NOMO-1 treated with dmso at 0.1 percent for 144 hours (cell line): ENCODE results near the gene BTBD9.

Experiments
- DNase-seq: peaks from one replicate; lab custom pipeline; 2025; ENCODE audit not compliant: unreplicated experiment; lab: John Stamatoyannopoulos, UW

The BTBD9 gene

GRCh38 chr6:38168699-38169098 lies 471.0 kb downstream of the BTBD9 start:
- DNase-seq, result no peak

- DNase-seq, result no peak
Observed at GRCh38 chr6:38168126-38168525, 471.6 kb downstream of the BTBD9 start.

- DNase-seq, result no peak
Observed at GRCh38 chr6:38167598-38167997, 472.1 kb downstream of the BTBD9 start.

GRCh38 chr6:38166411-38167240 lies 473.1 kb downstream of the BTBD9 start:
- no peak for DNase-seq

- DNase-seq, result no peak
Observed at GRCh38 chr6:38164671-38165108, 475.0 kb downstream of the BTBD9 start.

GRCh38 chr6:38164131-38164481 lies 475.6 kb downstream of the BTBD9 start:
- DNase-seq, result no peak

- no peak for DNase-seq
Observed at GRCh38 chr6:38163186-38164130, 476.3 kb downstream of the BTBD9 start.

- DNase-seq, result no peak
Observed at GRCh38 chr6:38162493-38163185, 477.1 kb downstream of the BTBD9 start.

GRCh38 chr6:38161754-38162492 lies 477.8 kb downstream of the BTBD9 start:
- no peak for DNase-seq

- no peak for DNase-seq
Observed at GRCh38 chr6:38161331-38161730, 478.4 kb downstream of the BTBD9 start.

GRCh38 chr6:38160831-38161230 lies 478.9 kb downstream of the BTBD9 start:
- no peak for DNase-seq

GRCh38 chr6:38159596-38159995 lies 480.1 kb downstream of the BTBD9 start:
- no peak for DNase-seq

GRCh38 chr6:38158762-38159350 lies 480.9 kb downstream of the BTBD9 start:
- no peak for DNase-seq

- DNase-seq, result no peak
Observed at GRCh38 chr6:38157905-38158304, 481.8 kb downstream of the BTBD9 start.

GRCh38 chr6:38156818-38157565 lies 482.7 kb downstream of the BTBD9 start:
- DNase-seq, result no peak

- DNase-seq, result no peak
Observed at GRCh38 chr6:38155621-38156204, 484.0 kb downstream of the BTBD9 start.

GRCh38 chr6:38155144-38155543 lies 484.6 kb downstream of the BTBD9 start:
- no peak for DNase-seq

GRCh38 chr6:38154731-38155130 lies 485.0 kb downstream of the BTBD9 start:
- DNase-seq, result no peak

- no peak for DNase-seq
Observed at GRCh38 chr6:38153798-38154345, 485.9 kb downstream of the BTBD9 start.
